T47D (cell line): ENCODE data around the gene PPP2R5C.

Source experiments
- DNase-seq, 2 experiments: peaks; one replicate each; pipeline versions ENCODE4 v3.0.0 to v3.0.0-alpha.2; 2011 to 2012; ENCODE audit warnings: low read depth in 1 of 2, low spot score in 1 of 2
- JUND ChIP-seq: IDR thresholded peaks from 2 replicates; pipeline ENCODE4 v1.6.1; 2012; ENCODE audit warnings: low read depth
- in situ Hi-C: cut with HindIII; loops from 2 replicates; pipeline ENCODE4 v1.10.0; 2016; ENCODE audit warnings: low sequenced_read_pairs, low pct_unique_long_range_greater_than_20kb

PPP2R5C gene

DNA sequence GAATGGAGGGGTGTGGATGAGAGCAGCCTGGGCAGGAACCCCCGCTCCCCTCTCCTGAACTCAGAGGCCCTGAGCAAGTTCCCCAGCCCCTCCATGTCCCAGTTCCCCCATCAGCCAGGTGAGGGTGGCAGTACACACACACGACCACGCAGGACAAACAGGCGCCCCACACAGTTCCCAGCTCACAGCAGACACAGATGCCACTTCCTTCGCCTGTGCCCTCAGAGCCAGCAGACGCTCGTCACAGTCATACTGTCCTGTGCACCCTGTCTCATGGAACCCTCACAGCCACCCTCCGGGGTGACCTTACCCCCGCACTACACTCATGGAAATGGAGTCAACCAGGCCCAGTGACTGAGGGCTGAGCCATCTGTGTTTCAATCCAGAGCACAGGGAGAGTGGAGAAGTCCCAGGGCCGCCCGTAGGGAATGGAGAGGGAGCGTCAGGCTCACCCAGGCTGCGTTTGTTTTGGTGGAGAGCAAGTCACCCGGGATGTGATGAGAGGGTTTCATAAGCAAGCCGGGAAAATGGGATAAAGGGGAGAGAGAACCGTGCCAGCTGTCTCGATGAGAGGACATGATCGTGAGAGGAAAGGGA is 155.4 kb downstream of the PPP2R5C start:
- in situ Hi-C loops = no loop called here
- DNase-seq = no peak
- TF ChIP-seq JUND = no peak

DNA sequence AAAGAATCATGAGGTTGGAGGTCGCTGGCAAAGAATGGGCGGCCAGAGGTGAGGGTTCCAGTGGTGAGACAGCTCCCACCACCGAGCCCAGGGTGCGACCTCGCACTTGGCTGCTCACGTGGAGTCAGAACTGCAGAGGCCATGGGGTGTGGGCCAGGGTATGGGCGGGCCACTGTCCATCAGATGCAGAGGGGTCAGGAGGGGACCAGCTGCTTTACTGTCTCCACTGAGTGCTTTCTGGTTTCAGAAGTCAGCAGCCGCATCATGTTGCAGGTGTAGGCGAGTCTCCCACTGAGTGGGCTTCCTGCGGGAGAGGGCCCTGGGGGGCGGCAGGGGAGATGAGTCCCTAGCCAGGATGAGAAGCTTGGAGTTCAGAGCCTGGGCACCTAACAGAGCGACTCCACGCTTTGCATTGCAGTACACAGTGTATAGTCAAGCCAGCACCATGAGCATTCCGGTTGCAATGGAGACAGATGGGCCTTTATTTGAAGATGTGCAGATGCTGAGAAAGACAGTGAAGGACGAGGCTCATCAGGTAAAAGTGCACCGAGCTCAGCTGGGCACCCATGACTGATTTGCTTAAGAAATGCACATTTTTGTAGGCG is 156.0 kb downstream of the PPP2R5C start:
- in situ Hi-C loops = no loop called here
- no peak for DNase-seq

DNA sequence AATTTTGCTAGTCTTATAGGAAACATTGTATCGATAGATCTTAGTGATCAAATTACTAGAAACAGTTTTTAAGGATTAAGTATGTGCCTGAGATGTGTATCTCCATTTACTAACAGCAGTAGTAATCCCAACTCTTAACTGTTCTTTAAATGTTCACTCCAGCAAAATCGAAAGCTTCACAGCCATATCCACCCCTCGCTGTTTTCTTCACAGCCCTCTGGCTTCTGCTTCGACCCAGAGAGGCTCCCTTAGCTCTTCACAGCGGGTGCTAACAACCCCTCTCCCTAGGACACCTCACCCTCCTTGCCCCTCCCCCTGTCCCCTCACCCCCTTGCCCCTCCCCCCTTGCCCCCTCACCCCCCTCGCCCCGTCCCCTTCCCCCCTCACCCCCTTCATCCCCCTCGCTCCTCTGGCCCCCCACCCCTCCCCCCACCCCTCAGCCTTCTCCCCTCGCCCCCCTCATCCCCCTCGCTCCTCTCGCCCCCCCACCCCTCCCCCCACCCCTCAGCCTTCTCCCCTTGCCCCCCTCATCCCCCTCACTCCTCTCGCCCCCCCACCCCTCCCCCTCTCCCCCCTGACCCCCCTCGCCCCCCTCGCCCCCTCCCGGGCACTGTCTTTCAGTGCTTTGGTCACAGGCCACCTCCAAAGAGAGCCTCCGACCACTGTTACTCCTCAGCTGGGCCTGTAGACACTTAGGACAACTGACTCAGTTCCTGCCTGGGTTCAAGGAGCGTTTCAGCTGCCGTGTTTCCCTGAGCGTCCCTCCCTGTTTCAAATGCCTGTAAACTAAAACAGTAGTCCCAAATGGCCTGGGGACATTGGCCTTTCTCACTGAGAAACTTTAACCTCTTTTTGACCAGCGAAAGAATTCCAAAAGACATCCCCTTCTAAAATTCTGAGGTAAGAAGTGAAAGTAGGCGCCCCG is 156.8 kb downstream of the PPP2R5C start:
- TF ChIP-seq JUND = no peak
- DNase-seq = no peak
- in situ Hi-C loops = no loop called here

More for the DNA sequence above, 156.0 kb downstream of the PPP2R5C start:
- no peak for TF ChIP-seq JUND

DNA sequence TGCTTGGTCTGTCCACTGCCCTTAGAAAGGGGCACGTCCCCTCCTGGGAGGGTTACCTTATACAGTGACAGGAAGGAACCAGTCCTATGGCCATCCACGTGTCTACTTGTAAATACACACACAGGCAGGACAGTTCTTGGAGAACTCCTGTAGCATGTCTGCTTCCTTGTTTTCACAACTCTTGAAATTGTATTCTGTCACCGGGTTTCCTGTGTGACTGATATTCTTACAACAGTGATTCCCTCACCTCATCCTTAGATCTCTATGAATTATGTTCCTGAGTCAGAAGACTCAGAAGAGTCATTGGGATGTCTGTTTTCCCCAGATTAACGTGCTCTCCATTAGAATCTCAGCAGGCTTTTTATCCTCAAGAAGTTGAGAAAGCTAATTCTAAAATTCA is 158.8 kb downstream of the PPP2R5C start:
- TF ChIP-seq JUND = no peak
- DNase-seq = no peak
- in situ Hi-C loops = no loop called here

DNA sequence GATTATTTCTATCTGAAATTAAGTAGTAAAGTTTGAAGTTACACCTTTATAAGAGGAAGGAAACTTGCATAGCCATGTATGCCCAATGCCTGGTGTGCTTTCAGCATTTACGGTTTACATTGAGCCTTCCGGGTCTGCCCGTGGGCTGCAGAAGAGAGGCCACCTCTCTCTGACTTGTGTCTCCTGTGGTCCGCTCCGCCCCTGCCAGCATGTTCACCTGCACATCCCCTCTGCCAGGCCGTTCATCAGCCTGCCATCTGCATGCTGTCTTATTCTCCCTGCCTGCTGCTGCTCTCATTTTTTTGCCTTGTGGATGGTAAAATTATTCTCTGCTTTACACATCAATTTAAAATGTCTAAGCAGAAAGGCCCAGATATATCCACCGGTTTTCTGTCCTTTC is 161.4 kb downstream of the PPP2R5C start:
- in situ Hi-C loops = no loop called here
- DNase-seq = no peak
- TF ChIP-seq JUND = no peak

DNA sequence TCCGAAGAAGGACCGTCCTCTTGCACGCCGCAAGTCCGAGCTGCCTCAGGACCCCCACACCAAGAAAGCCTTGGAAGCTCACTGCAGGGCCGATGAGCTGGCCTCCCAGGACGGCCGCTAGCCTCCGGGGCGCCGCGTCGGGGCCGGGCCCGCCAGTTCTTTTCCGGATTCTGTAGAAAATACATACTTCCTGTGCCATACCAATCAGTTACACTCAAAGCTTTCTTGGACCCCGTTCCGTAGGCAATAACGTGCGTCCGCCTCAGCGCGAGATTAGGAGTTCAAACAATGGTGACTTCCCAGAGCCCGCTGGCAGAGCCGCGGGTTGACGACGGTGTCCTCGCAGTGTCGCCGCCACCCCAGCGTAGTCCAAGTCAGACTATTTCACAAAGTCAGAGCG is 163.6 kb downstream of the PPP2R5C start:
- in situ Hi-C loops = no loop called here
- no peak for TF ChIP-seq JUND
- DNase-seq = no peak

DNA sequence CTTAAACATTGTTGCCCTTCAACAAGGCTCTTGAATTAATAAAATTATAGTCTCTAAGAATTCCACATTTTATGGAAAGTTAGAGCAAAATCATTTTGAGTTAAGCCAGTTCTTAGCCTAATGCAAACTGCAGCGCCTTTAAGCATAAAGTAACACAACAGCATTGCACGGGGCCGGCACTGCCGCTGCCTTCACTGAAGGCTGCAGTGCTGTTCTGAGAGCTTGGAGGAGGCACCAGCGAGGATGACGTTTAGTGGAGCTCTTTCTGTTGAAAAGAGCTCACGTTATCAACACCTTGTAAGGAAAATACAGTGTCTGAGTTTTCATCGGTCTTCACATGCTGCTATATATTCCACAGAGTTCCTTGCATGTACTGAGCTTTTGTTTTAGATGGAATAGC is 164.6 kb downstream of the PPP2R5C start:
- TF ChIP-seq JUND = no peak
- in situ Hi-C loops = no loop called here

DNA sequence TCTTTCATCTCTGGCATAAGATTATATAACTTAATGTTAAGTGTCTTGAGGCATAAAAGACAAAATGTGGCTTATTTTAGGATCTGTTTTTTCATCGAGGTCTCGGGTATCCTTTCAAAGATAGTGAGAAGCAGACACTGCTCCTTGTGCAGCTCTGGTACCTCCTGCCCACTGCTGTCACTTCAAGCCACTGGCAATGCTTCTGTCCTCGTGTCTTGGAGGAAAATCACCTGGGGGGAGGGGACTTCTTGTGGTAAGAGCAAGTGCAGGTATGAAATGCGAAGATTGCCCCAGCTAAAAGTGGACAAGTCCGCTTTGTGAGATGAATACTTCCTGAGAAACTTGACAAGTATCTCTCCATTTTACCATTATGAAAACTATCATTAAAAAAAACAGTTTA is 165.1 kb downstream of the PPP2R5C start:
- DNase-seq = no peak
- in situ Hi-C loops = no loop called here
- no peak for TF ChIP-seq JUND

More for the DNA sequence above, 164.6 kb downstream of the PPP2R5C start:
- DNase-seq = no peak

DNA sequence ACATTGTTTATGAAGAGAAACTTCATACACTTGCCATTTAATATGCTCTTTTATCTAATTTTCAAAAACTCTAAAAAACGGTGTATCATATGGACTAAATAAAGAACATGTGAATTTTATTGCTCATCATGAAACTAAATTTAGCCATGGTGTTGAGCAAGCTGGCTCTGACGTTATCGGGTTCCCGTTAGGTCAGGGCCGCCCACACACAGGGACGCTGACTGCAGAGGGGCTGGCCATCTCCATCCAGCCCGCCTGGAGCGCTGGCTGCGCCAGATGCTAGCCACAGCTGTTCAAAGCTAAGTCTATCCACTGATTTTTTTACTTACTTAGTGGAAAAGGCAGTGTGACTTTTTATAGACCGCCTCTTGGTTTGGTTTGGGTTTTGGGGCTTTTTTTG is 166.3 kb downstream of the PPP2R5C start:
- in situ Hi-C loops = no loop called here
- TF ChIP-seq JUND = no peak
- no peak for DNase-seq

DNA sequence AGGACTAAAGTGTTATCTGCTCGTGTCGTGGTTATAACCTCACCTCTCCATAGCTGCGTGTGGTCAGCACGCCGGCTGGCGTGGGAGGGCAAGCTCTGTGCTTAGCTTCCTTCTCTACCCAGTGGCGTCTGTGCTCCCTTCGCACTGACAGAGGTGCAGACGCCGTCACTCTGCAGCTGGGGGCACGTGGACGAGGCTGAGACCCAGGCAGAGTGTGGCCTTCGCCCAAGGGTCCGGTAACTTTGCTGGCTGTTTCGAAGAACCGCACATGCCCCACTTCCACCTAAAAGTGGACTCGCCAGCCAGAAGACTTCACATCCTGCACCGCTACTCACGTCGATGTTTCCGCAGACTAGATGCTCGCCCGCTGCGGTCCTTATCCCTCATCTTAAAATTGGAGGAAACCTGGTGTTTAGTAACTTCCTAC is 166.9 kb downstream of the PPP2R5C start:
- no peak for DNase-seq
- TF ChIP-seq JUND = no peak
- in situ Hi-C loops = no loop called here

DNA sequence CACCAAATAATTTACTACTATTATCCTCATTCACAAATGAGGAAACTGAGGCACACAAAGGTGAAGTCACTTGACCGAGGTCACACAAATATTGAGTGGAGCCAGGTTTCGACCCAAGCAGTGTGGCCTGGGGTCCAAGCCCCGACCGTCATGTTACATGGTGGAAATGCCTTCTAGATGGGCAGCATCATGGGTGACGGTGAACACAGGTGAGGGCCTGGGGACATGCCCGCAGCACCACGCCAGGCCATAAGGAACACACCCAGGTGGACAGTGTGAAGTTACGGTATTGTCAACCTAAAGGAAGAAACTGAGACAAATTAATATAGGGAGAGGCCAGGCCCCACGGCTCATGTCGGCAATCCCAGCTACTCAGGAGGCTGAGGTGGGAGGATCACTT is 167.6 kb downstream of the PPP2R5C start:
- in situ Hi-C loops = no loop called here
- no peak for DNase-seq
- no peak for TF ChIP-seq JUND

DNA sequence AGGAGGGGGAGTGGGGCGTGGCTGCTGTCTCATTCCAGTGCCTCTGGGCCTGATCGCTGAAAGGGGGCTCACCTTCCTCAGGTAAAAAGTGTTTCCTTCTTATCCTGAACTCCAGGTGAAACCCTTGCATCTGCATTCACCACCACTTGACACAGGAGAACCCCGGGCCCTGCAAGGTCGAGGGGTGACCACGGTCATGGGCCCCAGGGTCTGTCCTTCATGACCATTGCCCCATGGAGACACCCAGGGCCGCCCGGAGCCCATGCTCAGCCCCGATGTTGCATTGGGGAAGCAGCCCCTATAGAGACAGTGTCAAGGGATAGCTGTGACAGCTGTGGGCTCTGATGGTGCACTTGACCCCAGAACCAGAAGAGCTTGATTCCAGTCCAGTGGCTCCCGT is 168.4 kb downstream of the PPP2R5C start:
- no peak for DNase-seq
- in situ Hi-C loops = no loop called here
- TF ChIP-seq JUND = no peak

DNA sequence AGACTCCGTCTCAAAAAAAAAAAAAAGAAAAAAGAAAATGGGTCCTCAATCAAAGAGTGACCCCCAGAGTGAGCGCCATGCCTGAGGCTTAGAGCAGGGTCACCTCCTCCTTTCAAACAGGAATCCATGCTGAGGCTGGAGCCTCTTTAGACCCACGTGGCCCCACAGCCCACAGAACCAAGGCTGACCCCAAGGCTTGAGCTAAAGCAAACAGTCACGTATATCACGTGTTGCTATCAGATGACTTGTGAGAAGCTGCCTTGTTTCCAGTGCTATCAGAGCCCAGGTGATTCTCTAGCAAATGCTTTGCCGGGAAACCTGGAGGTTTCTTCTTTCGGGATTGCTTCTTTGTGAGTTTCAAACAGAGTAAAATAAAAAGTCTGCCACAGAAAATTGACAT is 171.2 kb downstream of the PPP2R5C start:
- DNase-seq = no peak
- TF ChIP-seq JUND = no peak
- in situ Hi-C loops = no loop called here
